ENCODE measurements around the gene NCLN.
"Not testable (repeated sequence)": the region's sequence is repeated elsewhere in the genome, so short reads cannot be mapped to it uniquely, and the experiment has no call there.

Gene NCLN

DNA sequence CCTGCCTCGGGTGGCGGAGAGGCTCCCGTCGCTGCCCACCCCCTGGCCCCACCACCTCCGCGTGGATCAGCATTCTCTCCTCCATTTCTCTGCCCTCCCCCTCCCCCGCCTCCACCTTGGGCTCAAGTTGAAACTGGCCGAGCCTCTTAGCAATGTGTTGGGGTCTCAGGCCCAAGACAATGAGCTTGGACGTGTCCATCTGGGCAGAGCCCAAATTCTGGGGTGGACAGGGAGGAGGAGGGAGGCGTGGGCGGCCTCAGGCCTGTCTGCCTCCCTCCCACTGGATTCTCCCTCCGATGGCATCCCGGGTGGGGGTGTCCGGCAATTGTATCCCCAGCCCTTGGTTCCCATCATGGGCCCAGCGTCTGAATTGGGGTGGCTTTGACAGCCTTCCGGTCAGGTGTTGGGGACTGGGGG, 40.0 kb downstream of the NCLN start:
- H3K9ac ChIP-seq (ENCODE audit: low read depth, low read length) = no peak overlapping the region
- no peaks in the 10 kb centered on the region for H3K9me3 ChIP-seq (replicated peaks; ENCODE audit: low read length)
- H3K4me1 ChIP-seq (ENCODE audit: control insufficient read depth, insufficient read depth, low read length) = no peaks in the 10 kb centered on the region
- H3K4me3 ChIP-seq (ENCODE audit: low read length) = no peak overlapping the region
- no peaks in the 10 kb centered on the region for H3K36me3 ChIP-seq (ENCODE audit: insufficient read depth, low read length)
- H3K4me2 ChIP-seq (ENCODE audit: low read length) = no peak overlapping the region
- H3K27me3 ChIP-seq (ENCODE audit: control insufficient read depth, insufficient read depth, low read length) = peaks cover 50% of the 10 kb centered on the region

DNA sequence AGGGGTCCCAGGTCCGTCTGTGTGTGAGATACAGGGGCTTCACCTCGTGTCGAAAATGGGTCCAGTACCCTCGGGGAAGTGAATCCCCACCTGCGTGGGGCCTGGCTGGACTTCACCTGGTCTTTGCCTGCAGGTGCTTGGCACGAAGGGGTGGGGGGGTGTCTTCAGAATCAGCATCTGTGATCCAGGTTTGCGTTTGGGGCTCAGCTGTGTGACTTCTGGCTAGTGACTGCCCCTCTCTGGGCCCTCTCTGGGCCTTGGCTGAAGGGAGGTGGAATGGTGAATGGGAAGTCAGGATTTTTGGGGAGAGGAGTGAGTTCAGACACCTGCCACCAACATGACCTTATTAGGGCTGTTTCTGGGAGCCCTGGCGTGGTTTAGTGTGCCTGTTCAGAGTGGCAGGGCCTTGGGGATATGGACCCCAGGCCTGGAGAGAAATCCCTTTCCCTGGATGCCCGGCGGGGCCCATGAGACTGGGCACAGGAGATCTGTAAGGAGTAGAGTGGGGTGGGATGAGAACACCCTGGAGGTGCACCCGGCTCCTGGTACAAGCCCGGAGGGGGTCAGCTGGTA, 41.4 kb downstream of the NCLN start:
- no peaks in the 10 kb centered on the region for H3K4me1 ChIP-seq (ENCODE audit: control insufficient read depth, insufficient read depth, low read length)
- H3K36me3 ChIP-seq (ENCODE audit: insufficient read depth, low read length) = no peaks in the 10 kb centered on the region
- no peak overlapping the region for H3K4me3 ChIP-seq (ENCODE audit: low read length)
- H3K9me3 ChIP-seq (replicated peaks; ENCODE audit: low read length) = no peaks in the 10 kb centered on the region
- H3K9ac ChIP-seq (ENCODE audit: low read depth, low read length) = no peak overlapping the region
- peaks cover 51% of the 10 kb centered on the region for H3K27me3 ChIP-seq (ENCODE audit: control insufficient read depth, insufficient read depth, low read length)
- H3K4me2 ChIP-seq (ENCODE audit: low read length) = no peak overlapping the region

DNA sequence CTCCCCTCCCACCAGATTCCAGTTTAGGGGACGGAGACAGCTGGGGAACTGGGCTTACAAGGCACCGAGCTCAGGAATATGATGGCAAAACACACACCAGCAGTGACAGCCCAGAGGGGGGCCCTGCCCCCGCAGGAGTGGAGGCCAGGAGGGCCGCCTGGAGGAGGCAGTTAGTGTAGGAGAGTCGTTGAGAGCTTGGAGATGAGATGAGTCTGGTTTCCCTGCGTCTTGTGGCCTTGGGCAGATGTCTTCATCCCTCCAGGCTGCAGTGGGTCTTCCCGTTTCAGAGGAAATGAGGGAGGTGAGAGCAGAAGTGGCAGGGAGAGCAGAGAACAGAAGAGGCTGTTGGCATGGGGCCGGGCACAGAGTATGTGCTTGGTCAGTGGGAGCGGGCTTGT, 43.6 kb downstream of the NCLN start:
- H3K9me3 ChIP-seq (replicated peaks; ENCODE audit: low read length) = no peaks in the 10 kb centered on the region
- no peak overlapping the region for H3K4me3 ChIP-seq (ENCODE audit: low read length)
- H3K4me1 ChIP-seq (ENCODE audit: control insufficient read depth, insufficient read depth, low read length) = no peaks in the 10 kb centered on the region
- no peak overlapping the region for H3K9ac ChIP-seq (ENCODE audit: low read depth, low read length)
- no peak overlapping the region for H3K4me2 ChIP-seq (ENCODE audit: low read length)
- H3K36me3 ChIP-seq (ENCODE audit: insufficient read depth, low read length) = no peaks in the 10 kb centered on the region
- peaks cover 65% of the 10 kb centered on the region for H3K27me3 ChIP-seq (ENCODE audit: control insufficient read depth, insufficient read depth, low read length)

DNA sequence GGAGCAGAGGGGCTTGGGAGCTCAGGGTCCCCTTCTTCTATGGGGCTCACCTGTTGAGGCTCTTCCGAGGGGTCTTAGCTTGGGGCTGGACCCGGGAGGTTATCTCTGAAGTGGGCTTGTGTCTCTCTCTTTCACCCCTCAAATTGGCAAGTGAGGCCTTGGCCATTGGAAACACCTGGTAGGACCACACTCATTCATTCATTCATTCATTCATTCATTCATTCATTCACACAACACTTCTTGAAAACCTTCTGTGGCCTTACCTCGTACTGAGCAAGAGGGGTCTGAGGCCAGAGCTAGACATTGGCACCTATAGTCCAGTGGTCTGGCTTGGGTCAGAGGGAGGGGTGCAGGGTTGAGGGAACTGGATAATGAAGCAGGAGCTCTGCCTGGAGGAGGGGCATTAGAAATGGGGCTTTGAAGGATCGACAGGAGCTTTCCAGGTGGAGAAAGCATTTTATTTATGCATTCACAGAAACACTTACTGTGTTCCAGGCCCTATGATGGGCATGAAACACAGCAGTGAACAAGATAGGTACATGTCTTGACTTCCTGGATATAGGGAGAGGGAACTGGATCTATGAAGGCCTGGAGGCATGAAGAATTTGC, 44.3 kb downstream of the NCLN start:
- Histone ChIP-seq H3K4me3 (ENCODE audit: low read length) (no peak overlapping the region), H3K27me3 (ENCODE audit: control insufficient read depth, insufficient read depth, low read length) (peaks cover 68% of the 10 kb centered on the region)

DNA sequence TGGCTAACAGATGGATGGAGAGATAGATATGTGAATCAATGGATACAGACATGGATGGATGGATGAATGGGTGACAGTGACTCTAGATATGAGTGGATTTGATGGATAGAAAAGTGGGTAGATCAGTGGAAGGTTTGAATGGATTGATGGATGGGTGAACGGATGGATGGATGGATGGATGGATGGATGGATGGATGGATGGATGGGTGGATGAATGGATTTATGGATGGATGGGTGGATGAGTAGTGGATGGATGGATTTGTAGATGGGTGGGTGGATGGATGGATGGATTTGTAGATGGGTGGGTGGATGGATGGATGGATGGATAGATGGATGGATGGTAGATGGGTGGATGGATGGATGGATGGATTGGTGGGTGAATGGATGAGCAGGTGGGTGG, 45.6 kb downstream of the NCLN start:
- no peaks in the 10 kb centered on the region for H3K9me3 ChIP-seq (replicated peaks; ENCODE audit: low read length)
- H3K36me3 ChIP-seq (ENCODE audit: insufficient read depth, low read length) = no peaks in the 10 kb centered on the region
- H3K9ac ChIP-seq (ENCODE audit: low read depth, low read length) = no peak overlapping the region
- H3K27me3 ChIP-seq (ENCODE audit: control insufficient read depth, insufficient read depth, low read length) = peaks cover 65% of the 10 kb centered on the region
- H3K4me1 ChIP-seq (ENCODE audit: control insufficient read depth, insufficient read depth, low read length) = no peaks in the 10 kb centered on the region
- H3K4me2 ChIP-seq (ENCODE audit: low read length) = no peak overlapping the region
- H3K4me3 ChIP-seq (ENCODE audit: low read length) = no peak overlapping the region

More for the DNA sequence above, 44.3 kb downstream of the NCLN start:
- no peak overlapping the region for H3K9ac ChIP-seq (ENCODE audit: low read depth, low read length)
- no peak overlapping the region for H3K4me2 ChIP-seq (ENCODE audit: low read length)
- no peaks in the 10 kb centered on the region for H3K36me3 ChIP-seq (ENCODE audit: insufficient read depth, low read length)
- H3K9me3 ChIP-seq (replicated peaks; ENCODE audit: low read length) = no peaks in the 10 kb centered on the region
- H3K4me1 ChIP-seq (ENCODE audit: control insufficient read depth, insufficient read depth, low read length) = no peaks in the 10 kb centered on the region

DNA sequence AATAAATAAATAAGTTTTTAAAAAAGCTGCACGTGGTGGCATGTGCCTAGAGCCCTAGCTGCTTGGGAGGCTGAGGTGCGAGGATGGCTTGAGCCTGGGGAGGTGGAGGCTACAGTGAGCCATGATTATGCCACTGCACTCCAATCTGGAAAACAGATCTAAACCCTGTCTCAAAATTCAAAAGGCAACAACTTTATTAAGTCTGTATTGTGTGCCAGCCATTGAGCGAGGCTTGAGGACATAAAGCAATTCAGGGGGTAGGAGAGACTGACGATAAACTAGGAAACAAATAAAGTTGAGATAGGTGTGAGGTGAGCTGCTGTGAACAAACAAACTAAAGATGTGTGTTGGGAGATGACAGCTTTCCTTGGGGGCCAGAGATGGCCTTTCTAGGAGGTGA, 47.4 kb downstream of the NCLN start:
- Histone ChIP-seq H3K4me3 (ENCODE audit: low read length) (no peak overlapping the region), H3K27me3 (ENCODE audit: control insufficient read depth, insufficient read depth, low read length) (peaks cover 47% of the 10 kb centered on the region), H3K4me1 (ENCODE audit: control insufficient read depth, insufficient read depth, low read length) (no peaks in the 10 kb centered on the region), H3K36me3 (ENCODE audit: insufficient read depth, low read length) (no peaks in the 10 kb centered on the region), H3K4me2 (ENCODE audit: low read length) (no peak overlapping the region), H3K9me3 (replicated peaks; ENCODE audit: low read length) (no peaks in the 10 kb centered on the region), H3K9ac (ENCODE audit: low read depth, low read length) (no peak overlapping the region)

DNA sequence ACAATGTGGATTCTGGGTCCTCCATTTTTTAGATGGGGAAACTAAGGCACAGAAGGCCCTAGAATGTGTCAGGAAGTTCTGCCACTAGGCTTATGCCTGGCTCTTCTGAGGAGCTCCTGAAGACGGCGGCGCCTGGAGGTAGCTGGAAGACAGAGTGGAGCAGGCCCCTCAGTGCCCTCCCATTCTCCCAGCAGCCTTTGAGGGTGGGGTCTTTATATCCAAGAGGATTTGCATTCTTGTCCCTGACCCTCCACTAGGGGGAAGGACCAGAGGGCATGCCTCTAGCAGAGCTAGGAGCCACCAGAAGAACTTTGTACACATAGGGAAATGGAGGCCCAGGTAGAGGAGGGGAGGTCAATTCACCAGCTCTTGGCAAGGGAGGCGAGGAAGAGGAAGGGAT, 48.1 kb downstream of the NCLN start:
- no peak overlapping the region for H3K4me2 ChIP-seq (ENCODE audit: low read length)
- H3K9ac ChIP-seq (ENCODE audit: low read depth, low read length) = no peak overlapping the region
- H3K4me3 ChIP-seq (ENCODE audit: low read length) = no peak overlapping the region
- H3K4me1 ChIP-seq (ENCODE audit: control insufficient read depth, insufficient read depth, low read length) = no peaks in the 10 kb centered on the region
- H3K27me3 ChIP-seq (ENCODE audit: control insufficient read depth, insufficient read depth, low read length) = peaks cover 43% of the 10 kb centered on the region
- H3K36me3 ChIP-seq (ENCODE audit: insufficient read depth, low read length) = no peaks in the 10 kb centered on the region
- no peaks in the 10 kb centered on the region for H3K9me3 ChIP-seq (replicated peaks; ENCODE audit: low read length)

DNA sequence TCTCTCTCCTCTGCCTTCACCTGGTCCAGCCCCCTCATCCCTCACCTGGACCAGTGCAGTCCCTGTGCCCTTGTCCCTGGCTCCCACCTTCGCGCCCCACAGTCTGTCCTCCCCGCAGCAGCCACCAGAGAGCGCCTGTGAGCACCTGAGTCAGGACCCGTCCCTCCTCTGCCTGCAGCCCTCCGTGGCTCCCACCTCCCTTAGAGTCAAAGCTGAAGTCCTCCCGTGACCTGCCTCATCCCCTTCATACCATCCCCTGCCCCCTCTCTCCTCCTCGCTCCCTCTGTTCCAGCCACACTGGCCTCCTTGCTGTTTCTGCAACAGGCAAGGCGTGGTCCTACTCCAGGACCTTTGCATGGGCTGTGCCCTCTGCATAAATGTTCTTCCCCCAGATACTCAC, 49.1 kb downstream of the NCLN start:
- no peak overlapping the region for H3K4me2 ChIP-seq (ENCODE audit: low read length)
- no peaks in the 10 kb centered on the region for H3K9me3 ChIP-seq (replicated peaks; ENCODE audit: low read length)
- no peak overlapping the region for H3K4me3 ChIP-seq (ENCODE audit: low read length)
- H3K9ac ChIP-seq (ENCODE audit: low read depth, low read length) = no peak overlapping the region
- H3K36me3 ChIP-seq (ENCODE audit: insufficient read depth, low read length) = no peaks in the 10 kb centered on the region
- H3K27me3 ChIP-seq (ENCODE audit: control insufficient read depth, insufficient read depth, low read length) = peaks cover 34% of the 10 kb centered on the region
- no peaks in the 10 kb centered on the region for H3K4me1 ChIP-seq (ENCODE audit: control insufficient read depth, insufficient read depth, low read length)

DNA sequence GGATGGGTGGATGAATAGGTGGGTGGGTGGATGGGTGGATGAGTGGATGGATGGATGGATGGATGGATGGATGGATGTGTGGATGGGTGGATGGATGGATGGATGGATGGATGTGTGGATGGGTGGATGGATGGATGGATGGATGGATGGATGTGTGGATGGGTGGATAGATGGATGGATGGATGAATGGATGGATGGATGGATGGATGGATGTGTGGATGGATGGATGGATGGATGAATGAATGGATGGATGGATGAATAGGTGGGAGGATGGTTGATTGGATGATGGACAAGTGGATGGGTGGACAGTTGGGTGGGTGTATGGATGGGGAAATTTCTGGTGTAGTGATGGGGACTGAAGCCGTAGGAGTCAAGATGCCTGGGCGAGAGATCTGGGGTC, 49.9 kb downstream of the NCLN start:
- H3K9me3 ChIP-seq (replicated peaks; ENCODE audit: low read length); H3K36me3 ChIP-seq (ENCODE audit: insufficient read depth, low read length); H3K4me1 ChIP-seq (ENCODE audit: control insufficient read depth, insufficient read depth, low read length); H3K4me2 ChIP-seq (ENCODE audit: low read length); H3K9ac ChIP-seq (ENCODE audit: low read depth, low read length); H3K4me3 ChIP-seq (ENCODE audit: low read length): not testable (repeated sequence)
- peaks cover 27% of the 10 kb centered on the region for H3K27me3 ChIP-seq (ENCODE audit: control insufficient read depth, insufficient read depth, low read length)

DNA sequence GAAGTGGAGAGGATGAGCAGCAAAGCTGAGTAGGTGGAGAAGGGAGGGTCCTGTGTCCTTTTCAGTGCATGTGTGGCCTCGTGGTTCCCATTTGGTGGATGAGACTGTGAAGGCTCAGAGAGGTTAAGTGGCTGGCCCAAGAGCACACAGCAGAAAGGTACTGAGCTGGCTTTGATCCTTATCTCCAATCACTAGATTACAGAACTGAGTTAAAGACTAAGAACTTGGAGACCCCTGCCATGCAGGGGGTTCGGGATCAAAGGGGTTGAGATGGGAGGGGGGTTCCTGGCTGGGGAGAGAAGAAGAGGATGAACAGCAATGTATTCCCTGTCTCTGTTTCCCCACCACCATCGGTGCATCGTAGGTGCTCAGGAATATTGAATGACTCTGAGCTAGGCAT, 50.5 kb downstream of the NCLN start:
- H3K4me1 ChIP-seq (ENCODE audit: control insufficient read depth, insufficient read depth, low read length) = no peaks in the 10 kb centered on the region
- H3K9me3 ChIP-seq (replicated peaks; ENCODE audit: low read length) = no peaks in the 10 kb centered on the region
- H3K4me3 ChIP-seq (ENCODE audit: low read length) = no peak overlapping the region
- H3K36me3 ChIP-seq (ENCODE audit: insufficient read depth, low read length) = no peaks in the 10 kb centered on the region
- peaks cover 25% of the 10 kb centered on the region for H3K27me3 ChIP-seq (ENCODE audit: control insufficient read depth, insufficient read depth, low read length)
- H3K9ac ChIP-seq (ENCODE audit: low read depth, low read length) = no peak overlapping the region
- no peak overlapping the region for H3K4me2 ChIP-seq (ENCODE audit: low read length)

DNA sequence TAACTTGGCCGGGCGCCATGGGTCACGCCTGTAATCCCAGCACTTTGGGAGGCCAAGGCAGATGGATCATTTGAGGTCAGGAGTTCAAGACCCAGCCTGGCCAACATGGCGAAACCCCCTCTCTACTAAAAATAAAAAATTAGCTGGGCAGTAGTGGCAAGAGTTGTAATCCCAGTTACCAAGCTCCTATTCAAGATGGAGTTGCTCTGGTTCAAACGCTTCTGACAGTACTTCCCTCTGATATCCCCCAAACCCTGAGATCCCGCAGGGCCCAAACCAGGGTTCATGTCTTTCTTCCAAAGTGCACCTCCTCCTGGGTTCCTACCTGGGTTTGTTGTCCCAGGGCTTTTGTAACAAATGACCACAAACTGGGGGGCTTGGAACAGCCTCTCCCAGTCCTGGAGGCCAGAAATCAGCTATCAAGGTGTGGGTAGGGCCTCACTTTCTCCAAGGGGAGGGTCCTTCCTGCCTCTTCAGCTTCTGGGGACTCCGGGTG, 52.4 kb downstream of the NCLN start:
- Histone ChIP-seq H3K9ac (ENCODE audit: low read depth, low read length) (no peak overlapping the region), H3K4me1 (ENCODE audit: control insufficient read depth, insufficient read depth, low read length) (no peaks in the 10 kb centered on the region), H3K4me3 (ENCODE audit: low read length) (no peak overlapping the region), H3K9me3 (replicated peaks; ENCODE audit: low read length) (no peaks in the 10 kb centered on the region), H3K27me3 (ENCODE audit: control insufficient read depth, insufficient read depth, low read length) (peaks cover 20% of the 10 kb centered on the region), H3K36me3 (ENCODE audit: insufficient read depth, low read length) (no peaks in the 10 kb centered on the region), H3K4me2 (ENCODE audit: low read length) (no peak overlapping the region)

DNA sequence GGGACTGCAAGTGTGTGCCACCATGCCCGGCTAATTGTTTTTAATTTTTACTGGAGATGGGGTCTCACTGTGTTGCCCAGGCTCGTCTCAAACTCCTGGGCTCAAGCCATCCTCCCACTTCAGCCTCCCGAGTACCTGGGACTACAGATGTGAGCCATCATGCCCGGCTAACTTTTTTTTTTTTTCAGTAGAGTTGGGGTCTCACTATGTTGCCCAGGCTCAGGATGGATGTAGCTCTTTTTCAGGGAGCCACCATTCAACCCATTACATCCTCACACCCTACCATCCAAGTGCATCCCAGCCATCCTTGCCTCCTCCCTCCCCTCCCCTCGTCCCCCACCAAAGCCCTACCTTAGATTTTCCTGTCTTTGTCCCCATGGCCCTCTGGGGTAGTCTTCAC, 53.6 kb downstream of the NCLN start:
- Histone ChIP-seq H3K9me3 (replicated peaks; ENCODE audit: low read length) (no peaks in the 10 kb centered on the region), H3K4me3 (ENCODE audit: low read length) (no peak overlapping the region), H3K36me3 (ENCODE audit: insufficient read depth, low read length) (no peaks in the 10 kb centered on the region), H3K4me1 (ENCODE audit: control insufficient read depth, insufficient read depth, low read length) (no peaks in the 10 kb centered on the region), H3K27me3 (ENCODE audit: control insufficient read depth, insufficient read depth, low read length) (peaks cover 7% of the 10 kb centered on the region), H3K4me2 (ENCODE audit: low read length) (no peak overlapping the region), H3K9ac (ENCODE audit: low read depth, low read length) (no peak overlapping the region)

Measured in skeletal muscle satellite cell (primary cell).